NCI-H2171 treated with DMSO at 0.1 percent for 48 hours (cell line): Measurements from ENCODE around the gene EPN3.
A peak's percentile ranks its signal among the peaks of the same experiment; 100 is the strongest.

Experiments
- DNase-seq: peaks from one replicate; lab custom pipeline; 2025; lab: John Stamatoyannopoulos, UW

EPN3 gene

DNA sequence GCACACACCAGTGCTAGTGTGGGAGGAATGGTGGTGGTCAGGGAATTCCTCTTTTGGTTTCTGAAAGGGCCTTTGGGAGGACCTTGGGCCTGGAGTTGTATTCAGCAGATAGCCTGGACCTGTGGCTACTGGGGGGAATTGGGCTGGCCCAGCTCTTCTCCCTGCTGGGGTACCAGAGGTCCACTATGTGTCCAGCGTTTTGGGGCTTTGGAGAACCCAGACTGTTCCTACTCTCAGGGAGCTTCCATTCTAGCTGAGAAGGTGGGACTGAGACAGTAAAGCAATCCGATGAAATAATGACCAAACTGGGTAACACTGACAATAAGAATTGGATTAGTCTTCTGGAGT lies 2.4 kb downstream of the EPN3 start:
- no peak for DNase-seq

DNA sequence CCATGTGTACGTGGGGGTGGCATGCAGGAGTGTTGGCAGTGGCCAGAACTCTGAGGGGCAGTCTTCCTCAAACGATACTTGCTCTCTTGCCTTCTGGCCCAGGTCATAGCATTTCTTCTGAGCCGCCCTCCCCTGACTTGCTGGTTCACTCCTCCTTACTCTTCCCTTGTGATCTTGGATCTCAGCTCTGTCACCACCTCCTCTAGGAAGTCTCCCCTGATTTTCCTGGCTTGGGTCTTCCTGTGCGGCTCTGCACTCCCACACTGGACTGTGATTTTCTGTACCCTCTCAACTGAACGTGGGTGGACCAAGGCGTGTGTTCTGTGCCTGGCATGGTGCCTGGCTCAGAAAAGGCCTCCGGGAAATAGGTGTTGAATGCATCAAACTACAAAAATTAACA lies 2.9 kb downstream of the EPN3 start:
- DNase-seq: no peak

DNA sequence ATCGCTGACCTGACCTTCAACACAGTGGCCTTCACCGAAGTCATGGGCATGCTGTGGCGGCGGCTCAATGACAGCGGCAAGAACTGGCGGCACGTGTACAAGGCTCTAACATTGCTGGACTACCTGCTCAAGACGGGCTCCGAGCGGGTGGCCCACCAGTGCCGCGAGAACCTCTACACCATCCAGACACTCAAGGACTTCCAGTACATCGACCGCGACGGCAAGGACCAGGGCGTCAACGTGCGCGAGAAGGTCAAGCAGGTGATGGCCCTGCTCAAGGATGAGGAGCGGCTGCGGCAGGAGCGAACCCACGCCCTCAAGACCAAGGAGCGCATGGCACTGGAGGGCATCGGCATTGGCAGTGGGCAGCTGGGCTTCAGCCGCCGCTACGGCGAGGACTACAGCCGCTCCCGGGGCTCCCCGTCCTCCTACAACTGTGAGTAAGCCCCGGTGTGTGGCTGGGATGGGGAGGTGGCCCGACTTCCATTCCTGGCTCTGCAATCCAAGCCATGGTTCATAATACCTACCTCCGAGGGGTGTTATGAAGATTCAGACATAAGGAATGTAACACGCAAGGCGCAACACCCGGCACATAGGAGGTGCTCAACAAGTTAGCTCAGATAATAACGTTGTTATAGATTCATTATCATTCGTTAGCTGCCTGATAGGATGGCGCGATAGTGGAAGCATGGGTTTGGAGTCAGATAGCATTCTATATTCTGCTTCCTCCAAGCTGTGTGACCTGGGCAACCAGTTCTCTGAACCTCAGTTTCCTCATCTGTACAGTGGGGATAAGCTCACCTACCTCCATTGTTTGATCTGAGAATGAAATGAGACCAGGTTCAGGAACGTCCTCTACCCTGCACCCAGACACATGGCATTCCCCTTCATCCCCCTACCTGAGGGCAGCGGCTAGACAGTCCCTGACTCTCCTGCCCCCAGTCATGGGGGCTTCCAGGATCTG lies 4.4 kb downstream of the EPN3 start:
- no peak for DNase-seq

DNA sequence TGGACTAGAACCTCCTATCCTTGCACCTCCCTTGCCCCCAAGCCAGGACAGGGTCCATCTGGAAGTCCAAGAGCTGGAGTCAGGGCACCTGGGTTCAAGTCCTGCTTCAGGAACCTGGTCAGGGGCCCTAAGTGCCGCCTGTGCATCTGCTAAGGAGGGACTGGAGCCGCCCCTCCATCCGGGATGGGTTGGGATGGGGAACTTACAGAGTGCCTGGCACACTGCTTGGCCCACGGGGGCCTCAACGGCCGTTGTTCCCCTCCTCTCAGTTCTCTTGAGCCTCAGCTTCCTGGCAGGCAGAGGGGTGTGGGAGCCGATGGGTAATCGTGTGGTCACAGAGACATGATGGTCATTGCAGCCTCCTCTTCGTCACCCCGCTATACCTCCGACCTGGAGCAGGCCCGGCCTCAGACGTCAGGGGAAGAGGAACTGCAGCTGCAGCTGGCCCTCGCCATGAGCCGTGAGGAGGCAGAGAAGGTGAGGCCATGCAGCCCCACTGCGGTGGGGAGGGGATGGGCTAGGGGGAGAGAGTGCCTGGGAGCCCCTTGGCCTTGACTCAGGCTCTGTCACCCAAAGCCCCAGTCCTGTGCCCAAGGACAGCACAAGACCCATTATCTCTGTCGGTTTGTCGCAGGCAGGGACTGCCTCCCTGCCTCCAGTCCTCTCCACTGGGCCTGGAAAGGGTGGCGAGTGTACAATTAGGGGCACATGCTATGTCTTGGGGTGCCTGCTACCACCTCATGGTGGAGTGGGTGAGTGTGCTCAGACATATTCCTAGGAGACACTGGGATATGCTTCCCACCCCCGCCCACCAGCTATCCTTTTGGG lies 5.4 kb downstream of the EPN3 start:
- DNase-seq: no peak

DNA sequence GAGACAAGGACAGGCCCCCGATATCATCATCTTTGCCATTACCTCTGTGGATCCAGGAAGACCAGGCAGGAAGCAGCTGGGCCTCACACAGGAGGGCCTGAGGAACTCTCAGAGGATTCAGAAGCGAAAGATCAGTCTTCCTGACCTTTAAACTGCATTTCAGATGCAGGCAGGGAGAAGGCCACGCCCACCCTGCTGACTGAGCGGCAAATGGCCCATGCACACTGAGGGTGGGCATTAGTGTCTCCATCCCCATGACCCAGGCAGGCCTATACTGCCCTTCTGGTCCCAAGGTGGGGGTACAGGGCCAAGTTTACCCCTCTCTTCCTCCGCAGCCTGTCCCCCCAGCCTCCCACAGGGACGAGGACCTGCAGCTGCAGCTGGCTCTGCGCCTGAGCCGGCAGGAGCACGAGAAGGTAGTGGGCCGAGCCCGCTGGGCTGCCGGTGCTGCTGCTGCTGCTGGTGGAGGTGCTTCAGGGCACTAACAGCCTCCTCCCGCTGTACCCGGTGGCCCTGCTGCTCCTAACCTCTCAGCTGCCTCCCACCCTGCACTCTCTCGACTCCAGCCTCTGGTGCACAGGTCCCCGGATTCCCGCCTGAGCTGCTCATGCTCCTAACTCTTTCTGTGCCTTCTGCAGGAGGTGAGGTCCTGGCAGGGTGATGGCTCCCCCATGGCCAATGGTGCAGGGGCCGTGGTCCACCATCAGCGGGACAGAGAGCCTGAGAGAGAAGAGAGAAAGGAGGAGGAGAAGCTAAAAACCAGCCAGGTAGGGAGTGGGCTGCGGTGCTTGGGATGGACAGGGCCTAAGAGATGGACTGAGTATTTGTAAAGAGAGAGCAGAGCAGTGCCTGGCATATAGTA lies 6.2 kb downstream of the EPN3 start:
- no peak for DNase-seq

DNA sequence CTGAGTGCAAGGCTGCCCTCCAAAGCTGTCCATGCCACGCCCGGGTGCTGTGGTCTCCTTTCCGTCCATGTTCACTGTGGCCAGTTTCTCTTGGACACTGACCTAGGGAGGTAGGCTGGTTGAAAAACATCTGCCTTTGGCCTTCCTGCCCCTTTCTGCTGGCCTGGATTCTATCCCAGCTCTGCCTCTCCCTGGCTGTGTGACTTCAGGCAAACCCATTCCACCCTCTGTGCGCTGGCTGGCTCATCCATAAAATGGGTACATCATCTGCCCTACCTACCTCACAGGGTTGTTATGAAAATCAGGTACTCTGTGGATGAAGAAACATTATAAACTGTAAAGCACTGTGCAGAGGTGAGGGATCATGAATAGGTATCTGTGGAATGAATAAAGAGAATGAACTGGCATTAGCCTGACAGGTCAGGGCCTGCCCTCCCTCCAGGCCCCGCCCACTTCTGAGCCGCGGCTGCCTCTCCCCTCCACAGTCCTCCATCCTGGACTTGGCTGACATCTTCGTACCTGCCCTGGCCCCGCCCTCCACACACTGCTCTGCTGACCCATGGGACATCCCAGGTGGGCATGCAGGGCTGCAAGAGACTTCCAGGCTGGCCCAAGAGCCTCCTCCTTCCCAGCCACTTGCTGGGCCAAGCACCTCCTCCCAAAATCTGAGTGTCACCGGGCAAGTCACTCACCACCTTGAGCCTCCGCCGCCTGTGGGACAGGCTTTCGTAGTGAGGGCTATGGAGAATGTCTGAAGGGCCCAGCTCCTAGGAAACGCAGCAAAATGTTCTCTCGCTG lies 7.4 kb downstream of the EPN3 start:
- no peak for DNase-seq

DNA sequence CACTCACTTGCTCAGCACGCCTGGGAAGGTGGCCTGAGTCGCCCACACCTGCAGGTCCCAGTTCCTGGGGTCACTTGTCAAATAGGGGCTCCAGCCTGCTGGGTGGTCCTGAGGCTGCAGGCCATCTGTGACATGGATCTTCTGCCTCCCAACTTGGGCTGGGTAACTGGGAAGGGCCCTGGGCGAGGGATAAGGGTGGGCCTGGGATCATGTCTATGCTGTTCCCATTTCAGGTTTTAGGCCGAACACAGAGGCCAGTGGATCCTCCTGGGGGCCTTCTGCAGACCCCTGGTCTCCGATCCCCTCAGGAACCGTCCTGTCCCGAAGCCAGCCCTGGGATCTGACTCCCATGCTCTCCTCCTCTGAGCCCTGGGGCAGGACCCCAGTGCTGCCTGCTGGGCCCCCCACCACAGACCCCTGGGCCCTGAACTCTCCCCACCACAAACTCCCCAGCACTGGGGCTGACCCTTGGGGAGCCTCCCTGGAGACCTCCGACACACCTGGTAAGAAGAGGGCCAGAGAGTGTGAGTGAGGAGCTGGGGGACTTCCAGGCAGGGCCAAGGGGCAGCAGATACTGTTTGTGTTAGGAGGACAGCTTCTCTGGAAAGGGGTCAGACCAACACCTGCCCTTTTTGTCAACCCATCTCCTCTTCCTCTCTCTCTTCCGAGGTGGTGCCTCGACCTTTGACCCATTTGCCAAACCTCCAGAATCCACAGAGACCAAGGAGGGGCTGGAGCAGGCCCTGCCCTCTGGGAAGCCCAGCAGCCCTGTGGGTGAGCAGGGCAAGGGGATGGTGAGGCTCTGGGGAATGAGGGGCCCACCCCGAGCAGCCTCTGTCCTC lies 8.2 kb downstream of the EPN3 start:
- no peak for DNase-seq

DNA sequence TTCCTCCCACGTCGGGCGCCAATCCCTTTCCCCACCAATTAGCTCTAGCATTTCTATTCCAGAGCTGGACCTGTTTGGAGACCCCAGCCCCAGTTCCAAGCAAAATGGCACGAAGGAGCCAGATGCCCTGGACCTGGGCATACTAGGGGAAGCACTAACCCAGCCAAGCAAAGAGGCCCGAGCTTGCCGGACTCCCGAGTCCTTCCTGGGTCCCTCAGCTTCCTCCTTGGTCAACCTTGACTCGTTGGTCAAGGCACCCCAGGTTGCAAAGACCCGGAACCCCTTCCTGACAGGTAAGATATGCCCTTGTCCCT lies 8.8 kb downstream of the EPN3 start:
- DNase-seq: no peak

DNA sequence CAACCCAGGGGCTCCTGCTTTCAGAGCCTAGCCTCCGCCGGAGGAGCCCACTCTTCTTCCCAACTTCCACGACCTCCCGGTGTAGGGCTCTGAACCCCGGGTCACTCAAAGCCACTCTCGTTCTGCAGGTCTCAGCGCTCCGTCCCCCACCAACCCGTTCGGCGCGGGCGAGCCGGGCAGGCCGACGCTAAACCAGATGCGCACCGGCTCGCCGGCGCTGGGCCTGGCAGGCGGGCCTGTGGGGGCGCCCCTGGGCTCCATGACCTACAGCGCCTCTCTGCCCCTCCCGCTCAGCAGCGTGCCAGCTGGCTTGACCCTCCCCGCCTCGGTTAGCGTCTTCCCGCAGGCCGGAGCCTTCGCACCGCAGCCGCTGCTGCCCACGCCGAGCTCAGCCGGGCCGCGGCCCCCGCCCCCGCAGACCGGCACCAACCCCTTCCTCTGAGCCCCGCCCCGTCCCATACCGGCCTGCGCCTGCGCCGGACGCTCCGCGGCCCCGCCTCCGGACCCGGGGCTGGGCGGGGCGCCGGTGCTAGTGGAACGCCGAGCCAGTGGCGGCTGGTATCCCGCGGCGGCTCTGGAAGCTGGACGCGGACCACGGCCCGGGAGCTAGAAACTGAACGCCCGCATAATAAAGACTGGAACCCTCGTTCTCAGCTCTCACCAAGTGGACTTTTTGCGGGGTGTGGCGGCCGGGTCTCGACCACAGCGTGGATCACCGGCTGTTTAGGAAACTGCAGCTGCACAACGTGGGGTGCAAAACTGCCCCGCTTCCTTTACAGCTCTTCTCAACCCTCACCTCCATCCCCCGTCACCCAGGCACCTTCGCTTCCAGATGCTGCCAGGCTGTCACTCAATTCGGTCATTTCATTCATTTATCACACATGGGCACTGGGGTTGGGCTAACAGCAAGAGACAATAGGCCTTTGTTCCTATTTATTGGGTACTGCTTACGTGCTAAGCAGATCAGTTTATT lies 9.5 kb downstream of the EPN3 start:
- peak; percentile 69 for DNase-seq

DNA sequence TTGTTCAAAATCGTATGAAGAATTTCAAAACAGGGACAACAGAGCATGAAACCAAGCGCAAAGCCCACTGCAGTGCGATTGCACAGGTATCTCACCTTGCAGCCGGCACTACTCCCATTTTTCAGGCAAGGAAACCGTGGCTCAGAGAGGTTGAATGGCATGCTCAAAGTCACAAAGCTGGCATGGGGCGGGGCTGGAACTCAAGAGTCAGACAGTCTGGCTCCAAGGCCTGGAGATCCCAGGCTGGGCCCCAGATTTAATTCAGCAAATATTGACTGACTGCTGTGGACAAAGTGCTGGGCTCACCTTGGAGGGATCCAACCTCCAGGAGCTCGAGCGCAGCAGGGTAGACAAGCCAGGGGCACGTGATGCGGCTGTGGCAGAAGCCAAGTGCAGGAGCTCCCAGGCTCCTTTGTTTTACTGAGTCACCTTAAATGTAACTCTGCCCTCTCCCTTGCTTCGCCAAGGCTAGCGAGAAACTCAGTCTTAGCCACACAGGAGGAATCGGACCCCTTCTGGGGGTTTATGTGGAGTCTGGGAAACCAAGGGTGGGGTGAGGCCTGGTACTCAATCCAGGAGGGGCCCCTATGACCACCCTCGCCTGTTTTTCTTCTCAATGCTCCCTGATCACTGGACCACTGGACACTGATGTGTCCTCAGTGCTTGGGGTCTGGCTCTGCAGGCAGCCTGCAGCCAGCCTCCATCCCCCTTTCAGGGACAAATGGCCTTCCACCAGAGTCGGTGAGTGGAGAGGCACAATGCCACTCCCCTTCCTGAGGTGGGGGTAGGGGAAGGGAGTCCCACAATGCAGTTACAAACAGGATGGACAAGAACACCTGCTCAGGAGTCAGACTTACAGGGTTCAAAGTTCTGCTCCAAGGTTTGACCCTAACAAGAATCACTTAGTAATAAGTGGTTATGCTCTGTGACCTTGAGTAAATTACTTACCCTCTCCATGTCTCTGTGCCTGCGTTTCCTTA lies 10.6 kb downstream of the EPN3 start:
- peak; percentile 5 for DNase-seq

DNA sequence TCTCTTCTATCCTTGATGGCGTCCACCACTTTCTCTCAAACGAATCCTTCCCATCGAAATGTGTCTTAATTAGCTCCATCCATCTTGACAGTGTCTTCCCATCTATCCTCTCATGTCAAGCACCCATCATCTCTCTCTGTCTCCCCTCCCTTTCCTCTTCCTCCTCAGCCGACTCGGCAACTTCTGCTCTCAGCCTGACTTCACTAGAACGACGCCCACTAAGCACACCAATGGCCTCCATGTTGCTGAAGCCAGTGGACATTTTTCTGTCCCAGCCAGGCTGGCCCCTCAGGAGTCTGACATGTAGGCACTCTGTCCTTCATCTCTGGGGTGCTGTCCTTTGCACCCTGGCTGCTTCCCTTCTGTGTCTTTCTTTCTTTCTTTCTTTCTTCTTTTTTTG lies 12.0 kb downstream of the EPN3 start:
- DNase-seq: no peak

DNA sequence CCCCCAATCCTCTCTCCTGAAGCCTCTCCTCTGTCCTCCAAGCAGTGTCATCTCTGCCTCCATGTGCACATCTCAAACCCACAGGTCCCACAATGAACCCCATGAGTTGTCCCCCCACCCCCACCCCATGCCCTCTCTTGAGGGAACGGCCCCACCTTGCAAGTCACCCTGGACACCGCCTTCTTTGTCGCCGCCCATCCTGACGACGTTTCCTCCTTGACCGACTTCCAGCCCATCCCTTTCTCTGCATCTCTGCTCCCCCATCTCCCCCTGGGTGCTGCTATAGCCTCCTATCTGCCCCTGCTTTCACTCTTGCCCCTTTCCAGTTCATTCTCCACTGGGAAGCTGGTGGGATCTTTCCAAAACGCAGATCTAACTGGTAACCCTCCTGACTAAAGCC lies 12.8 kb downstream of the EPN3 start:
- DNase-seq: no peak

DNA sequence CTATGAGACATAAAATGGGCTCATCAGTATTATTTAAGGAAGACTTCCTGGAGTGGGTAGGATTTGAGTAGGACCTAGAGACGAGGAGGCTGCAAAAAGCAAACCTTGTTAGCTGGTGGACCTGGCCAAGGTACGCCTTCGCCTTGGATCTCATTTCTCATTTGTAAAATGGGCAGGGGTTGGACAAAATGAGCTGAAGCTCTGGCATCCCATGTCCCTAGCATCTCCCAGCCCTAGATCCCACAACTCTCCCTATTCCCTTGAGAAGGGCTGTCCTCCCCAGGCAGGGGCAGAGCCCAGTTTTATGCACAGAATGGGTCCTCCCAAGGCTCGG lies 14.1 kb downstream of the EPN3 start:
- no peak for DNase-seq

DNA sequence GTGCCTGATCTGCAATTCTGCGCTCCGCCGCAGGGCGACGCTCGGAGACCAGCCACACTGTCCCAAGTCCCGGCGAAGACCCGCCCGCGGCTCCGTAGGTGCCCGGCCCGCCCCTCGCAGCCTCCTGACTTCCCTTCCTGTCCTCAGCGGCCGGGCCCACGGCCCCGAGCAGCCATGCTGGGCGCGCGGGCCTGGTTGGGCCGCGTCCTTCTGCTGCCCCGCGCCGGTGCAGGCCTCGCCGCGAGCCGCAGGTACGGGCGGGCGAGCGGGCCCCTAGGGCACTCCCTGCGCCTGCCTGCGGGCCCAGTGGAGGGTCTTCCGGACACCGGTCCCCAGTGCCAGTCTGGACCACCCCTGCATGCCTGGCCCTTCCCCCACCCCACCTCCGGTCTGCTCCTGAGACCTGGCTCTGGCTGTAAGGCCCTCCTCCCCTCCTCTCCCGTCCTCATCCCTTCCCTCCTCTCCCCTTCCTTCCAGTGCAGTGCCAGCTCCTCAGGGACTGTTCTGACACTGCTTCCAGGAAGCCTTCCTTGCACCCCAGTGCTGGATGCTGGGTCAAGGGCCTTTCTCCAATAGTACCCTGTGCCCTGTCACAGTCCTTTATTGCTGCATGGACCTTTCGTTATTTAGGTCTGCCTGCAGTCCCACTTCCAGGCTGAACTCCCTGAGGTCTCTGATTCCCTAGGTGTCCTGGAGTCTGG lies 14.7 kb downstream of the EPN3 start, which contains the start of gene SPATA20:
Gene SPATA20 (plus strand): TSS at position 140 of the 701 bp plus-strand sequence. CDS start 35 bp downstream, at position 175.
- DNase-seq: peak; percentile 80

DNA sequence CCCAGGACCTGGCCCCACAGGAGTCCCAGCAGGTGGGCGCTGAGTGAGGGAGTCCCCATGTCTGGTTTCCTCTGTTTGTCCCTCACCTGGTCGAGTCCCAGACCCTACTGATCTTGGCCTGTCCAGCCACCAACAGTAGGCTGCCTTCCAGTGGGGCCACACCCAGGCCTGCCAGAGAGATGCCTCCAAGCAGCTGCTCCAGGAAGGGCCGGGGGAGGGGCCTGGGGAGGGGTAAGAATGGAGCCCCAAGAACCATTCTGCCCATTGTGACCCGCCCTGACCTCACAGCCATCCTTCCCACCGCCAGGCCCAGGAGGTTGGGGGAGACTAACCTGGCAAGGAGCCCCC lies 15.2 kb downstream of the EPN3 start:
- DNase-seq: no peak

DNA sequence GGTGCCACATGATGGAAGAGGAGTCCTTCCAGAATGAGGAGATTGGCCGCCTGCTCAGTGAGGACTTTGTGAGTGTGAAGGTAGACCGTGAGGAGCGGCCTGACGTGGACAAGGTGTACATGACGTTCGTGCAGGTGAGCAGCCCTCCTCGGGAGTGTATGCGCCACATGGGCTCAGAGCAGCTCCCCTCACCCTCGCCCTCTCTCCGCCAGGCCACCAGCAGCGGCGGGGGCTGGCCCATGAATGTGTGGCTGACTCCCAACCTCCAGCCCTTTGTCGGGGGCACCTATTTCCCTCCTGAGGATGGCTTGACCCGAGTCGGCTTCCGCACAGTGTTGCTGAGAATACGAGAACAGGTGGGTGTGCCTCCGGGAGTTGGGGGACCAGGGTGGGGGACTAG lies 16.3 kb downstream of the EPN3 start:
- no peak for DNase-seq

DNA sequence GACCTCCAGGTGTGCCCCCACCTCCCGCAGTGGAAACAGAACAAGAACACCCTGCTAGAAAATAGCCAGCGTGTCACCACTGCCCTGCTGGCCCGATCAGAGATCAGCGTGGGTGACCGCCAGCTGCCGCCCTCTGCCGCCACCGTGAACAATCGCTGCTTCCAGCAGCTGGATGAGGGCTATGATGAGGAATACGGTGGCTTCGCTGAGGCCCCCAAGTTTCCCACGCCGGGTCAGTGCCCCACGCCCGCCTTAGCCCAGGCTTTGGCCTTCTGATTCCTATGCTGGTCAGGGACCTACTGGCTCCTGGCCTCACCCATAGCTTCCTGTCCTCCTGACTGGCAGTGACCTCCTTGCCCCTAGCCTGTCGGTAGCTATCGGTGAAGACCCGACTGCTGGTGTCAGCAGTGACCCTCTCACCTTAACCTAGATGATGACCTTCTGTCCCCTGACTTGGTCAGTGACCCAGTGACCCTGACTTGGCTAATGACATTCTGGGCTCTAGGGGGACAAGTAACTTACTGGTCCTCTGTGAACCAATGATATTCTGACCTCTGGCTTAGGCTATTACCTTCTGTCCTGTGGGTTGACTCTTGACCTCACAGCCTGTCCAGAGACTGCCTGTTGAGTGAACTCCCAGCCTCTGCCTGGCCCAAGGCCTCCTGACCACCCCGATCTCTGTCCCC lies 16.9 kb downstream of the EPN3 start:
- no peak for DNase-seq
